IMR-90 (cell line): ENCODE results near the gene FDX1. TPM values are rescaled to one million over a fixed set of nuclear protein-coding genes. Genes with fewer than 3 reads are reported as not detected.

ENCODE experiments used
- ATAC-seq: fragments of 200-7000 bp; cut with Tn5 transposase; 2 replicates; pipeline ENCODE4 v1.9.1; 2020; ENCODE audit warnings: low read depth, mild to moderate bottlenecking, moderate library complexity
- BruUV-seq: library from RNA; stranded (reverse); fragments of 400-500 nt; replicated peaks from 2 replicates; lab custom pipeline; 2021; lab: Mats Ljungman, UMichigan
- CTCF ChIA-PET: fragments of 300-600 bp; formaldehyde crosslinking; extraction: SDS; loops from one replicate; lab custom pipeline; 2021; ENCODE audit warnings: antibody characterized with exemption; lab: Yijun Ruan, JAX
- POLR2A ChIA-PET: fragments of 300-600 bp; sonication (Branson Sonifier 250); formaldehyde crosslinking; loops from one replicate; lab custom pipeline; 2022; ENCODE audit warnings: antibody characterized with exemption; ENCODE audit not compliant: unreplicated experiment; lab: Charles Lee
- DNase-seq: peaks from one replicate; pipeline ENCODE4 v3.0.0; 2013
- H2AFZ ChIP-seq: replicated peaks from 2 replicates; pipeline ENCODE3; 2013; ENCODE audit warnings: low read length, mild to moderate bottlenecking; ENCODE audit not compliant: poor library complexity
- H2AK5ac ChIP-seq: 2 replicates; pipeline ENCODE4 v1.6.1; 2013; ENCODE audit warnings: low read depth, low read length, inconsistent platforms
- H2AK9ac ChIP-seq: replicated peaks from 2 replicates; pipeline ENCODE3; 2013; ENCODE audit warnings: mild to moderate bottlenecking, low read depth, low read length, moderate library complexity; ENCODE audit not compliant: poor library complexity
- H2BK120ac ChIP-seq: 2 replicates; pipeline ENCODE4 v1.6.1; 2013; ENCODE audit warnings: low read depth, low read length, inconsistent platforms
- H2BK15ac ChIP-seq: 3 replicates; pipeline ENCODE4 v1.6.1; 2013; ENCODE audit warnings: low read depth, low read length, inconsistent platforms
- H2BK20ac ChIP-seq: 2 replicates; pipeline ENCODE4 v1.6.1; 2013; ENCODE audit warnings: low read depth, mild to moderate bottlenecking, inconsistent platforms, low read length, moderate library complexity
- H2BK5ac ChIP-seq: 2 replicates; pipeline ENCODE4 v1.6.1; 2013; ENCODE audit warnings: mild to moderate bottlenecking, low read depth, low read length, inconsistent platforms; ENCODE audit not compliant: poor library complexity, severe bottlenecking
- H3K14ac ChIP-seq: replicated peaks from 2 replicates; pipeline ENCODE4 v1.6.1; 2013; ENCODE audit warnings: low read depth, low read length, inconsistent platforms
- H3K18ac ChIP-seq: 2 replicates; pipeline ENCODE4 v1.6.1; 2013; ENCODE audit warnings: low read depth, low read length, control low read depth
- H3K23ac ChIP-seq: 2 replicates; pipeline ENCODE4 v1.6.1; 2013; ENCODE audit warnings: low read depth, low read length, inconsistent platforms
- H3K27ac ChIP-seq: 2 replicates; pipeline ENCODE4 v1.5.1; 2013; ENCODE audit warnings: mild to moderate bottlenecking, control low read depth, low read length; ENCODE audit not compliant: insufficient read depth
- H3K27me3 ChIP-seq: 2 replicates; pipeline ENCODE4 v1.6.1; 2013; ENCODE audit warnings: low read length; ENCODE audit not compliant: control insufficient read depth, insufficient read depth
- H3K36me3 ChIP-seq: 2 replicates; pipeline ENCODE4 v1.6.1; 2013; ENCODE audit warnings: low read length, mixed read lengths; ENCODE audit not compliant: control insufficient read depth, insufficient read depth
- H3K4ac ChIP-seq: 2 replicates; pipeline ENCODE4 v1.6.1; 2013; ENCODE audit warnings: low read depth, low read length, inconsistent platforms
- H3K4me1 ChIP-seq: 2 replicates; pipeline ENCODE4 v1.6.1; 2013; ENCODE audit warnings: low read length, mixed read lengths; ENCODE audit not compliant: control insufficient read depth, insufficient read depth
- H3K4me2 ChIP-seq: 2 replicates; pipeline ENCODE4 v1.6.1; 2013; ENCODE audit warnings: low read depth, mild to moderate bottlenecking, control low read depth, low read length, moderate library complexity
- H3K4me3 ChIP-seq: 2 replicates; pipeline ENCODE4 v1.5.1; 2013; ENCODE audit warnings: low read depth, mild to moderate bottlenecking, control low read depth, low read length, moderate library complexity; ENCODE audit not compliant: insufficient read depth
- H3K56ac ChIP-seq: 2 replicates; pipeline ENCODE4 v1.6.1; 2013; ENCODE audit warnings: low read length, inconsistent platforms; ENCODE audit not compliant: insufficient read depth; ENCODE audit errors: extremely low read depth
- H3K79me1 ChIP-seq, 2 experiments: 2 replicates each; pipeline ENCODE4 v1.6.1; 2013; ENCODE audit warnings: low read length in 2 of 2, inconsistent platforms in 1 of 2, low read depth in 1 of 2
- H3K9ac ChIP-seq: 2 replicates; pipeline ENCODE4 v1.6.1; 2013; ENCODE audit warnings: low read depth, low read length, control low read depth
- H3K9me1 ChIP-seq: 2 replicates; pipeline ENCODE4 v1.6.1; 2013; ENCODE audit warnings: low read length, inconsistent platforms; ENCODE audit not compliant: insufficient read depth
- H3K9me3 ChIP-seq: 2 replicates; pipeline ENCODE4 v1.6.1; 2013; ENCODE audit warnings: low read length; ENCODE audit not compliant: control insufficient read depth, insufficient read depth
- H4K20me1 ChIP-seq: 2 replicates; pipeline ENCODE4 v1.6.1; 2013; ENCODE audit warnings: low read length, inconsistent platforms; ENCODE audit not compliant: insufficient read depth
- H4K5ac ChIP-seq: 2 replicates; pipeline ENCODE4 v1.6.1; 2013; ENCODE audit warnings: mild to moderate bottlenecking, low read depth, low read length, control low read depth
- H4K8ac ChIP-seq, 2 experiments: 2 replicates each; pipeline ENCODE4 v1.6.1; 2013; ENCODE audit warnings: low read depth in 2 of 2, low read length in 2 of 2, control low read depth in 1 of 2, inconsistent platforms in 1 of 2
- H4K91ac ChIP-seq: 2 replicates; pipeline ENCODE4 v1.6.1; 2013; ENCODE audit warnings: low read depth, low read length, inconsistent platforms; ENCODE audit not compliant: insufficient read depth
- BHLHE40 ChIP-seq: fragments of 150-350 bp; IDR thresholded peaks from 2 replicates; pipeline ENCODE4 v1.6.1; 2016; ENCODE audit warnings: mild to moderate bottlenecking, low read depth, low read length
- CEBPB ChIP-seq: IDR thresholded peaks from 2 replicates; pipeline ENCODE4 v1.6.1; 2012; ENCODE audit warnings: low read depth, low read length, improper control_type of control experiment
- CHD1 ChIP-seq: IDR thresholded peaks from 2 replicates; pipeline ENCODE4 v1.6.1; 2012; ENCODE audit warnings: low read depth, low read length, improper control_type of control experiment
- CTCF ChIP-seq: conservative IDR thresholded peaks from 2 replicates; pipeline ENCODE4 v1.5.1; 2012; ENCODE audit warnings: mild to moderate bottlenecking, low read depth, low read length, improper control_type of control experiment
- ELK1 ChIP-seq: fragments of 150-350 bp; IDR thresholded peaks from 2 replicates; pipeline ENCODE4 v1.6.1; 2016; ENCODE audit warnings: low read depth, mild to moderate bottlenecking, low read length, moderate library complexity, borderline replicate concordance
- MAFK ChIP-seq: IDR thresholded peaks from 2 replicates; pipeline ENCODE4 v1.6.1; 2012; ENCODE audit warnings: low read depth, low read length, improper control_type of control experiment
- MAZ ChIP-seq: IDR thresholded peaks from 2 replicates; pipeline ENCODE4 v1.6.1; 2012; ENCODE audit warnings: low read depth, mild to moderate bottlenecking, low read length, improper control_type of control experiment, moderate library complexity, borderline replicate concordance
- POLR2A ChIP-seq: IDR thresholded peaks from 2 replicates; pipeline ENCODE4 v1.6.1; 2012; ENCODE audit warnings: mild to moderate bottlenecking, low read depth, low read length
- RAD21 ChIP-seq: IDR thresholded peaks from 2 replicates; pipeline ENCODE4 v1.6.1; 2012; ENCODE audit warnings: low read length, improper control_type of control experiment
- RCOR1 ChIP-seq: IDR thresholded peaks from 2 replicates; pipeline ENCODE4 v1.6.1; 2012; ENCODE audit warnings: mild to moderate bottlenecking, low read length, improper control_type of control experiment; ENCODE audit not compliant: insufficient replicate concordance
- RFX5 ChIP-seq: IDR thresholded peaks from 2 replicates; pipeline ENCODE4 v1.8.0; 2012; ENCODE audit warnings: low read depth, mild to moderate bottlenecking, low read length, moderate library complexity
- SMC3 ChIP-seq: fragments of 150-350 bp; IDR thresholded peaks from 2 replicates; pipeline ENCODE4 v1.6.1; 2016; ENCODE audit warnings: low read depth, mild to moderate bottlenecking, antibody characterized with exemption, low read length, moderate library complexity
- USF2 ChIP-seq: fragments of 150-350 bp; IDR thresholded peaks from 2 replicates; pipeline ENCODE4 v1.6.1; 2017; ENCODE audit warnings: mild to moderate bottlenecking, antibody characterized with exemption, low read length, low read depth
- WGBS, 2 experiments: methylation state at CpG; one replicate each; pipeline versions ENCODE4 v1.1.5 to v1.1.7; 2013; ENCODE audit warnings: missing lambda C conversion rate in 2 of 2; ENCODE audit not compliant: insufficient read length in 1 of 2; ENCODE audit errors: extremely low coverage in 2 of 2; 5-methylcytosine and 5-hydroxymethylcytosine counted together
- dilution Hi-C: fragments of 300-500 bp; cut with HindIII; formaldehyde crosslinking; loops from one replicate; pipeline ENCODE4 v1.14.3; 2018; ENCODE audit warnings: low sequenced_read_pairs; ENCODE audit not compliant: unreplicated experiment
- in situ Hi-C: fragments of 300-500 bp; cut with MboI; formaldehyde crosslinking; loops from 3 replicates; pipeline ENCODE4 v1.14.3; 2019; ENCODE audit warnings: low sequenced_read_pairs, inconsistent platforms, mixed read lengths
- intact Hi-C: fragments of 100-400 bp; cut with micrococcal nuclease; formaldehyde crosslinking; loops from 2 replicates; pipeline ENCODE4 v1.10.0; 2022
- polyA plus RNA-seq, 3 experiments: library from polyadenylated mRNA; depleted of rRNA; stranded (reverse); fragments of >200 nt; gene quantifications; 2 replicates each; pipeline ENCODE4 v1.2.3, GENCODE V29; 2012; ENCODE audit warnings: low replicate concordance in 1 of 3
- total RNA-seq: library from RNA; depleted of rRNA; stranded (reverse); fragments of >200 nt; gene quantifications from 2 replicates; pipeline ENCODE4 v1.2.3, GENCODE V29; 2012

The FDX1 gene
- total and polyA plus RNA-seq, 2 of the 4 experiments (the other 2 are of a cell fraction) = 4.3 to 5.1 TPM

- no peak for TF ChIP-seq CEBPB
- no peak for TF ChIP-seq ELK1
- no peak for TF ChIP-seq CHD1
- no peak for TF ChIP-seq POLR2A
- no peak for TF ChIP-seq MAFK
- 0 out of 2 replicates have a peak, but pooled peaks have one; percentile 5 for TF ChIP-seq SMC3
- peak; percentile 25; the same call in 1 of the 2 replicates for TF ChIP-seq CTCF
- TF ChIP-seq RFX5 = no peak
- TF ChIP-seq USF2 = no peak
- TF ChIP-seq RCOR1 = no peak
- no peak for TF ChIP-seq MAZ
- TF ChIP-seq RAD21 = no peak
- no peak for TF ChIP-seq BHLHE40
- H3K4me3 ChIP-seq = no peak overlapping the region
- peaks cover 3% of the 10 kb centered on the region for H3K36me3 ChIP-seq
- H3K9ac ChIP-seq = no peak overlapping the region
- intact Hi-C loops = loop anchor here (5.0 to 10.0 kb wide), 2 partner anchors 58 to 1010 kb away; no protein-coding TSS in a partner anchor
- no peaks in the 10 kb centered on the region for H3K9me3 ChIP-seq
- H2BK5ac ChIP-seq = no peak overlapping the region
- no peak overlapping the region for H4K91ac ChIP-seq
- peaks cover 31% of the 10 kb centered on the region for H4K20me1 ChIP-seq
- no peak overlapping the region for H3K27ac ChIP-seq
- no peak overlapping the region for H3K23ac ChIP-seq
- ChIA-PET POLR2A (no interaction called here), CTCF (interaction anchor here (0.6 kb wide), 1 partner anchor 169 kb away, joined by 7 read pairs; no protein-coding TSS in a partner anchor)
- H2BK120ac ChIP-seq = no peak overlapping the region
- no peak overlapping the region for H4K8ac ChIP-seq
- H3K27me3 ChIP-seq = no peaks in the 10 kb centered on the region
- no peak overlapping the region for H3K56ac ChIP-seq
- H2BK20ac ChIP-seq = no peak overlapping the region
- DNase-seq (no peak), ATAC-seq (no peak)
- no peak overlapping the region for H3K4ac ChIP-seq
- H2BK15ac ChIP-seq = no peak overlapping the region
- no peak overlapping the region for H3K18ac ChIP-seq
- BruUV-seq = no TSS peak
- dilution Hi-C loops = no loop called here
- in situ Hi-C loops = loop anchor here (5.0 kb wide), 1 partner anchor 233 kb away; no protein-coding TSS in a partner anchor
- WGBS, 2 experiments = 60% methylated on average over 1 of the region's 8 CpGs; no CpG with 5 or more reads in 1 of the 2 experiments
- no peak overlapping the region for H3K14ac ChIP-seq
- peaks cover 11% of the 10 kb centered on the region for H3K4me1 ChIP-seq
- no peak overlapping the region for H2AK5ac ChIP-seq
- no peak overlapping the region for H2AFZ ChIP-seq
- H3K4me2 ChIP-seq = no peak overlapping the region
- peaks cover 6% of the 10 kb centered on the region; the same call in 1 of the 2 replicates for H3K9me1 ChIP-seq
- H3K79me1 ChIP-seq = peaks cover 35 to 74% of the 10 kb centered on the region in 2 experiments
- H2AK9ac ChIP-seq = no peak overlapping the region
- no peak overlapping the region for H4K5ac ChIP-seq
These were observed 5.4 kb downstream of the FDX1 start for GRCh38 chr11:110434952-110435779.
